Cardiac muscle cell (in vitro differentiated cells and primary cell): ENCODE data around the gene ACTN3. TPM values are rescaled to one million over a fixed set of nuclear protein-coding genes. Genes with fewer than 3 reads are reported as not detected.

ENCODE experiments used
- DNase-seq, 2 donors: peaks; one replicate each; pipeline versions ENCODE4 v3.0.0 to v3.0.0-alpha.2; 2010 to 2017; ENCODE audit warnings: low read depth in 1 of 2, low spot score in 1 of 2
- H3K27ac ChIP-seq: fragments of 200-600 bp; sonication (generic); 2 replicates; pipeline ENCODE4 v1.5.1; 2016
- H3K27me3 ChIP-seq: fragments of 200-600 bp; sonication (generic); 2 replicates; pipeline ENCODE4 v1.6.0; 2016; ENCODE audit warnings: control low read depth
- H3K36me3 ChIP-seq: fragments of 200-600 bp; sonication (generic); 2 replicates; pipeline ENCODE4 v1.5.1; 2016; ENCODE audit warnings: control low read depth
- H3K4me1 ChIP-seq: fragments of 200-600 bp; sonication (generic); 2 replicates; pipeline ENCODE4 v1.8.1; 2017; ENCODE audit warnings: low read depth, mild to moderate bottlenecking, mixed run types
- H3K4me3 ChIP-seq: fragments of 200-600 bp; sonication (generic); 2 replicates; pipeline ENCODE4 v1.5.1; 2016; ENCODE audit warnings: mild to moderate bottlenecking
- H3K9me3 ChIP-seq: fragments of 200-600 bp; sonication (generic); 2 replicates; pipeline ENCODE4 v1.5.1; 2017; ENCODE audit warnings: low read depth, mild to moderate bottlenecking, control low read depth
- CTCF ChIP-seq: IDR thresholded peaks from 2 replicates; pipeline ENCODE4 v1.5.1; 2012; ENCODE audit warnings: low read depth, mild to moderate bottlenecking, low read length
- polyA plus RNA-seq: library from polyadenylated mRNA; unstranded; fragments of >200 nt; fragmentation: Nextera tagmentation; extraction: Ambion mirVana; gene quantifications from 2 replicates; pipeline ENCODE4 v1.2.1, GENCODE V29; 2016
- total RNA-seq: library from RNA; depleted of rRNA; stranded (reverse); fragments of >200 nt; gene quantifications from 2 replicates; pipeline ENCODE4 v1.2.3, GENCODE V29; 2016

The ACTN3 gene
- total and polyA plus RNA-seq, 2 experiments from 2014 or later: 111 to 189 TPM

- no peak for DNase-seq
- no peaks in the 10 kb centered on the region for H3K4me1 ChIP-seq
- peaks cover 29% of the 10 kb centered on the region for H3K36me3 ChIP-seq
Observed at GRCh38 chr11:66557733-66558326, 11.1 kb downstream of the ACTN3 start.

GRCh38 chr11:66559142-66559865 is 12.6 kb downstream of the ACTN3 start:
- Histone ChIP-seq H3K27me3 (no peaks in the 10 kb centered on the region), H3K27ac (no peak overlapping the region), H3K36me3 (peaks cover 29% of the 10 kb centered on the region), H3K4me1 (no peaks in the 10 kb centered on the region), H3K4me3 (no peak overlapping the region), H3K9me3 (no peaks in the 10 kb centered on the region)
- TF ChIP-seq CTCF: no peak
- DNase-seq: peak in 1 of 2 donors; percentile 55

More at GRCh38 chr11:66557733-66558326, 11.1 kb downstream of the ACTN3 start:
- Histone ChIP-seq H3K27me3 (no peaks in the 10 kb centered on the region), H3K27ac (no peak overlapping the region), H3K9me3 (no peaks in the 10 kb centered on the region), H3K4me3 (no peak overlapping the region)
- no peak for TF ChIP-seq CTCF

- Histone ChIP-seq H3K4me3 (no peak overlapping the region), H3K4me1 (no peaks in the 10 kb centered on the region), H3K27me3 (no peaks in the 10 kb centered on the region), H3K27ac (no peak overlapping the region), H3K9me3 (no peaks in the 10 kb centered on the region), H3K36me3 (peaks cover 29% of the 10 kb centered on the region)
- no peak for TF ChIP-seq CTCF
- DNase-seq: no peak
Observed at GRCh38 chr11:66559866-66560676, 13.4 kb downstream of the ACTN3 start.

GRCh38 chr11:66561178-66561974 is 14.7 kb downstream of the ACTN3 start:
- no peak overlapping the region for H3K4me3 ChIP-seq
- DNase-seq: no peak
- no peak for TF ChIP-seq CTCF
- no peaks in the 10 kb centered on the region for H3K4me1 ChIP-seq
- no peak overlapping the region for H3K27ac ChIP-seq
- no peaks in the 10 kb centered on the region for H3K27me3 ChIP-seq
- H3K36me3 ChIP-seq: peaks cover 29% of the 10 kb centered on the region
- H3K9me3 ChIP-seq: no peaks in the 10 kb centered on the region

- DNase-seq: no peak
- H3K4me1 ChIP-seq: no peaks in the 10 kb centered on the region
- no peak overlapping the region for H3K27ac ChIP-seq
- no peak overlapping the region for H3K4me3 ChIP-seq
- H3K36me3 ChIP-seq: peaks cover 29% of the 10 kb centered on the region
- no peaks in the 10 kb centered on the region for H3K9me3 ChIP-seq
- no peak for TF ChIP-seq CTCF
- no peaks in the 10 kb centered on the region for H3K27me3 ChIP-seq
Observed at GRCh38 chr11:66561975-66562248, 15.2 kb downstream of the ACTN3 start.
